HG02763 (cell line): ENCODE measurements around the gene USP32.

ENCODE experiments used
- ATAC-seq: cut with Tn5 transposase; IDR thresholded peaks from one replicate; pipeline ENCODE4 v1.9.1; 2021; ENCODE audit warnings: mild to moderate bottlenecking, moderate library complexity; ENCODE audit not compliant: unreplicated experiment

The USP32 gene

GRCh38 chr17:60304502-60304901 lies 87.4 kb downstream of the USP32 start:
- no peak for ATAC-seq

- ATAC-seq = no peak
Observed at GRCh38 chr17:60303406-60304099, 88.4 kb downstream of the USP32 start.

GRCh38 chr17:60301649-60302048 lies 90.3 kb downstream of the USP32 start:
- no peak for ATAC-seq

GRCh38 chr17:60300949-60301348 lies 91.0 kb downstream of the USP32 start:
- no peak for ATAC-seq

GRCh38 chr17:60300011-60300410 lies 91.9 kb downstream of the USP32 start:
- ATAC-seq = no peak

GRCh38 chr17:60297760-60298401 lies 94.1 kb downstream of the USP32 start:
- no peak for ATAC-seq

GRCh38 chr17:60296177-60296576 lies 95.8 kb downstream of the USP32 start:
- no peak for ATAC-seq

- no peak for ATAC-seq
Observed at GRCh38 chr17:60293580-60294335, 98.2 kb downstream of the USP32 start.

- no peak for ATAC-seq
Observed at GRCh38 chr17:60292697-60293096, 99.2 kb downstream of the USP32 start.

GRCh38 chr17:60284709-60285108 lies 107.2 kb downstream of the USP32 start:
- ATAC-seq = no peak

- ATAC-seq = no peak
Observed at GRCh38 chr17:60283816-60284215, 108.1 kb downstream of the USP32 start.

- ATAC-seq = no peak
Observed at GRCh38 chr17:60280673-60281072, 111.3 kb downstream of the USP32 start.

GRCh38 chr17:60278237-60278636 lies 113.7 kb downstream of the USP32 start:
- ATAC-seq = no peak

GRCh38 chr17:60277258-60277657 lies 114.7 kb downstream of the USP32 start:
- ATAC-seq = no peak

GRCh38 chr17:60269417-60269816 lies 122.5 kb downstream of the USP32 start:
- ATAC-seq = no peak

GRCh38 chr17:60260540-60260939 lies 131.4 kb downstream of the USP32 start:
- ATAC-seq = no peak

GRCh38 chr17:60258313-60258712 lies 133.6 kb downstream of the USP32 start:
- no peak for ATAC-seq

- ATAC-seq = no peak
Observed at GRCh38 chr17:60256174-60256573, 135.8 kb downstream of the USP32 start.

GRCh38 chr17:60253048-60253447 lies 138.9 kb downstream of the USP32 start:
- no peak for ATAC-seq

GRCh38 chr17:60252459-60252858 lies 139.5 kb downstream of the USP32 start:
- no peak for ATAC-seq

- no peak for ATAC-seq
Observed at GRCh38 chr17:60249290-60249826, 142.6 kb downstream of the USP32 start.
